HepG2 (cell line): ENCODE results near the gene ONECUT1. TPM values are rescaled to one million over a fixed set of nuclear protein-coding genes. Genes with fewer than 3 reads are reported as not detected.

Experiments used
- ARNT ChIP-seq: fragments of 450-650 bp; IDR thresholded peaks from 2 replicates; pipeline ENCODE4 v1.6.1; 2017
- BORCS8-MEF2B ChIP-seq: sonication (generic); formaldehyde crosslinking; IDR thresholded peaks from 2 replicates; pipeline ENCODE4 v1.8.0; 2022; ENCODE audit warnings: mild to moderate bottlenecking, missing genetic modification reagents
- DNMT3B ChIP-seq: conservative IDR thresholded peaks from 2 replicates; pipeline ENCODE4 v1.6.1; 2016; ENCODE audit warnings: missing biosample characterization, control low read depth
- HDAC1 ChIP-seq: sonication (generic); formaldehyde crosslinking; IDR thresholded peaks from 2 replicates; pipeline ENCODE4 v1.5.1; 2020; ENCODE audit warnings: mild to moderate bottlenecking, missing genetic modification reagents
- HIVEP1 ChIP-seq: sonication (generic); formaldehyde crosslinking; IDR thresholded peaks from 2 replicates; pipeline ENCODE4 v1.4.0; 2020; ENCODE audit warnings: mild to moderate bottlenecking, missing genetic modification reagents
- HOXA7 ChIP-seq: sonication (generic); formaldehyde crosslinking; IDR thresholded peaks from 2 replicates; pipeline ENCODE4 v1.8.1; 2022; ENCODE audit warnings: mild to moderate bottlenecking, missing genetic modification reagents, moderate library complexity
- IKZF1 ChIP-seq: fragments of 450-650 bp; IDR thresholded peaks from 2 replicates; pipeline ENCODE4 v1.7.1; 2016
- IRX3 ChIP-seq: sonication (generic); formaldehyde crosslinking; IDR thresholded peaks from 2 replicates; pipeline ENCODE4 v1.8.1; 2023; ENCODE audit warnings: mild to moderate bottlenecking, low read depth, missing genetic modification reagents, borderline replicate concordance
- JUND ChIP-seq: sonication (generic); formaldehyde crosslinking; IDR thresholded peaks from 2 replicates; pipeline ENCODE4 v1.8.0; 2022; ENCODE audit warnings: mild to moderate bottlenecking, missing genetic modification reagents
- MYC ChIP-seq: sonication (generic); formaldehyde crosslinking; IDR thresholded peaks from 2 replicates; pipeline ENCODE4 v1.9.0; 2021; ENCODE audit warnings: missing genetic modification reagents, borderline replicate concordance
- NCOA1 ChIP-seq: sonication (generic); formaldehyde crosslinking; IDR thresholded peaks from 2 replicates; pipeline ENCODE4 v1.9.0; 2021; ENCODE audit warnings: missing genetic modification reagents
- POLR2AphosphoS2 ChIP-seq: IDR thresholded peaks from 2 replicates; pipeline ENCODE4 v1.6.1; 2011; ENCODE audit warnings: low read depth, low read length, improper control_type of control experiment
- SIN3A ChIP-seq: IDR thresholded peaks from 2 replicates; pipeline ENCODE4 v1.6.1; 2011; ENCODE audit warnings: low read depth, mild to moderate bottlenecking, control low read depth, low read length, borderline replicate concordance
- ZMYM2 ChIP-seq: sonication (generic); formaldehyde crosslinking; IDR thresholded peaks from 2 replicates; pipeline ENCODE4 v1.8.0; 2022; ENCODE audit warnings: mild to moderate bottlenecking, missing genetic modification reagents
- ZNF530 ChIP-seq: sonication (generic); formaldehyde crosslinking; IDR thresholded peaks from 2 replicates; pipeline ENCODE4 v1.5.0; 2020; ENCODE audit warnings: low read depth, mild to moderate bottlenecking, missing genetic modification reagents
- ZNF776 ChIP-seq: sonication (generic); formaldehyde crosslinking; IDR thresholded peaks from 2 replicates; pipeline ENCODE4 v1.4.0; 2020; ENCODE audit warnings: mild to moderate bottlenecking, missing genetic modification reagents
- ZNF777 ChIP-seq: sonication (generic); formaldehyde crosslinking; IDR thresholded peaks from 2 replicates; pipeline ENCODE4 v1.4.0; 2020; ENCODE audit warnings: missing genetic modification reagents
- polyA plus RNA-seq, 8 experiments: library from polyadenylated mRNA; depleted of rRNA in 3 of 8; stranded (reverse) in 7 of 8; unstranded in 1 of 8; fragments of >200 nt; fragmentation: Illumina TruSeq in 4 of 8; extraction: Trizol in 4 of 8; gene quantifications; 2 replicates each; pipeline versions ENCODE4 v1.2.1 to v1.2.3, GENCODE V29; 2011 to 2016; ENCODE audit warnings: low read depth in 4 of 8, missing spikeins in 1 of 8, mixed read lengths in 1 of 8; ENCODE audit not compliant: insufficient read depth in 1 of 8
- total RNA-seq, 5 experiments: library from RNA; depleted of rRNA; stranded (reverse); fragments of >200 nt; fragmentation: Illumina TruSeq; extraction: Trizol; gene quantifications; 2 replicates each; pipeline ENCODE4 v1.2.3, GENCODE V29; 2016; ENCODE audit warnings: low read depth in 1 of 5
- TF ChIP-seq, protein P1 (sequence below): sonication (generic); formaldehyde crosslinking; IDR thresholded peaks from 2 replicates; pipeline ENCODE4 v1.5.0; 2020; ENCODE audit warnings: missing genetic modification reagents
- TF ChIP-seq, protein P2 (sequence below): sonication (generic); formaldehyde crosslinking; IDR thresholded peaks from 2 replicates; pipeline ENCODE4 v1.8.1; 2022; ENCODE audit warnings: mild to moderate bottlenecking, missing genetic modification reagents
- TF ChIP-seq, protein P3 (sequence below): sonication (generic); formaldehyde crosslinking; IDR thresholded peaks from 2 replicates; pipeline ENCODE4 v1.8.0; 2022; ENCODE audit warnings: mild to moderate bottlenecking, missing genetic modification reagents
- TF ChIP-seq, protein P4 (sequence below): sonication (generic); formaldehyde crosslinking; IDR thresholded peaks from 2 replicates; pipeline ENCODE4 v1.5.0; 2020; ENCODE audit warnings: mild to moderate bottlenecking, low read depth, missing genetic modification reagents, borderline replicate concordance
- TF ChIP-seq, protein P5 (sequence below): sonication (generic); formaldehyde crosslinking; IDR thresholded peaks from 2 replicates; pipeline ENCODE4 v1.5.0; 2020; ENCODE audit warnings: missing genetic modification reagents
- TF ChIP-seq, protein P6 (sequence below): IDR thresholded peaks from 2 replicates; pipeline ENCODE4 v1.6.1; 2016; ENCODE audit warnings: low read depth
- TF ChIP-seq, protein P7 (sequence below): sonication (generic); formaldehyde crosslinking; IDR thresholded peaks from 2 replicates; pipeline ENCODE4 v1.4.0; 2020; ENCODE audit warnings: missing genetic modification reagents, borderline replicate concordance

ONECUT1 gene
- total and polyA plus RNA-seq, 2 of the 13 experiments (the other 11 are each of a cell fraction or from before 2014, with no cell fraction given): 3.5 to 9.1 TPM

DNA sequence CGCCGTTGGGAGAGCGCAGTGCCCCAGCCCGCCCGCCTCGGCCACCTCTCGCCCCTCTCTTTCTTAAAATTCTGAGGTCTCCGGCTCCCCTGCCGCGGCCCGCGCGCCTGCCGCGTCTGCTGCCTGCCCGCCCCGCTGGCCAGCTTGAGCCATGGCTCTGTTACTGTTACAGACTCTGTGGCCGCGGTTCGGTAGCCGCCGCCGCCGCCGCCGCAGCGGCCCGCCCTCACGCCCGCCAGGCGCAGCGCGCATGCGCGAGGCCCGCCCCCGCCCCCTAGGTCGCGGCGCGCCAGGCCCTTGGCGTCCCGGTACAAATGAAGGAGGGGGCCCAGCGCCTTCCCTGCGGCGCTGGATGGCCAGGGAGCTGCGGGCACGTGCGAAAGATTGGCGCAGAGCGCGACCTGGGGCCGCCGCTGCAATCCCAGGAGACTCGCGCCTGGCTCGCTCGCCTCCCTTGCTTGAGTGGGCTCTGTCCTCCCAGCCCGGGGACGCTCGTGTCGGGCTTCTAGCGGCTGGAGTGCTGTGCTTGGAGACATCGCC is at the start of gene ONECUT1 (continued):
- TF ChIP-seq ZNF530 (CRISPR knock-in tag) (no peak), NCOA1 (CRISPR knock-in tag) (no peak), ZNF776 (CRISPR knock-in tag) (no peak; the same call in 1 of the 2 replicates), ARNT (no peak), SIN3A (no peak), HDAC1 (CRISPR knock-in tag) (no peak), HIVEP1 (CRISPR knock-in tag) (no peak), IKZF1 (no peak), ZMYM2 (CRISPR knock-in tag) (no peak), JUND (CRISPR knock-in tag) (no peak), POLR2AphosphoS2 (no peak), DNMT3B (CRISPR knock-in tag) (no peak), BORCS8-MEF2B (CRISPR knock-in tag) (peak; percentile 86; the same call in 1 of the 2 replicates), MYC (CRISPR knock-in tag) (peak; percentile 73), IRX3 (CRISPR knock-in tag) (peak; percentile 63; the same call in 1 of the 2 replicates), HOXA7 (CRISPR knock-in tag) (no peak), ZNF777 (peak; percentile 49; the same call in 1 of the 2 replicates)
- TF ChIP-seq, protein P1, sequence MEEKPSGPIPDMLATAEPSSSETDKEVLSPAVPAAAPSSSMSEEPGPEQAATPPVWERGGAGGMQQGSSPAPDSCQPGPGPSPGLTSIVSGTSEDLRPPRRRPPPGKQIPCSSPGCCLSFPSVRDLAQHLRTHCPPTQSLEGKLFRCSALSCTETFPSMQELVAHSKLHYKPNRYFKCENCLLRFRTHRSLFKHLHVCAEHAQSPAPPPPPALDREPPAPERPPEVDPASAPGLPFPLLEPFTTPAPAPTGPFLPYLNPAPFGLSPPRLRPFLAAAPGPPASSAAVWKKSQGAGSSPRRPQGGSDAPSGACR (CRISPR knock-in tag): no peak
- TF ChIP-seq, protein P2, sequence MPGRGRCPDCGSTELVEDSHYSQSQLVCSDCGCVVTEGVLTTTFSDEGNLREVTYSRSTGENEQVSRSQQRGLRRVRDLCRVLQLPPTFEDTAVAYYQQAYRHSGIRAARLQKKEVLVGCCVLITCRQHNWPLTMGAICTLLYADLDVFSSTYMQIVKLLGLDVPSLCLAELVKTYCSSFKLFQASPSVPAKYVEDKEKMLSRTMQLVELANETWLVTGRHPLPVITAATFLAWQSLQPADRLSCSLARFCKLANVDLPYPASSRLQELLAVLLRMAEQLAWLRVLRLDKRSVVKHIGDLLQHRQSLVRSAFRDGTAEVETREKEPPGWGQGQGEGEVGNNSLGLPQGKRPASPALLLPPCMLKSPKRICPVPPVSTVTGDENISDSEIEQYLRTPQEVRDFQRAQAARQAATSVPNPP (CRISPR knock-in tag): peak; percentile 71; the same call in 1 of the 2 replicates
- TF ChIP-seq, protein P3, sequence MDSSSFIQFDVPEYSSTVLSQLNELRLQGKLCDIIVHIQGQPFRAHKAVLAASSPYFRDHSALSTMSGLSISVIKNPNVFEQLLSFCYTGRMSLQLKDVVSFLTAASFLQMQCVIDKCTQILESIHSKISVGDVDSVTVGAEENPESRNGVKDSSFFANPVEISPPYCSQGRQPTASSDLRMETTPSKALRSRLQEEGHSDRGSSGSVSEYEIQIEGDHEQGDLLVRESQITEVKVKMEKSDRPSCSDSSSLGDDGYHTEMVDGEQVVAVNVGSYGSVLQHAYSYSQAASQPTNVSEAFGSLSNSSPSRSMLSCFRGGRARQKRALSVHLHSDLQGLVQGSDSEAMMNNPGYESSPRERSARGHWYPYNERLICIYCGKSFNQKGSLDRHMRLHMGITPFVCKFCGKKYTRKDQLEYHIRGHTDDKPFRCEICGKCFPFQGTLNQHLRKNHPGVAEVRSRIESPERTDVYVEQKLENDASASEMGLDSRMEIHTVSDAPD: 0 out of 2 replicates have a peak, but pooled peaks have one; percentile 34
- TF ChIP-seq, protein P4, sequence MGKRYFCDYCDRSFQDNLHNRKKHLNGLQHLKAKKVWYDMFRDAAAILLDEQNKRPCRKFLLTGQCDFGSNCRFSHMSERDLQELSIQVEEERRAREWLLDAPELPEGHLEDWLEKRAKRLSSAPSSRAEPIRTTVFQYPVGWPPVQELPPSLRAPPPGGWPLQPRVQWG: no peak
- TF ChIP-seq, protein P5, sequence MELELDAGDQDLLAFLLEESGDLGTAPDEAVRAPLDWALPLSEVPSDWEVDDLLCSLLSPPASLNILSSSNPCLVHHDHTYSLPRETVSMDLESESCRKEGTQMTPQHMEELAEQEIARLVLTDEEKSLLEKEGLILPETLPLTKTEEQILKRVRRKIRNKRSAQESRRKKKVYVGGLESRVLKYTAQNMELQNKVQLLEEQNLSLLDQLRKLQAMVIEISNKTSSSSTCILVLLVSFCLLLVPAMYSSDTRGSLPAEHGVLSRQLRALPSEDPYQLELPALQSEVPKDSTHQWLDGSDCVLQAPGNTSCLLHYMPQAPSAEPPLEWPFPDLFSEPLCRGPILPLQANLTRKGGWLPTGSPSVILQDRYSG (CRISPR knock-in tag): peak; percentile 63; the same call in 1 of the 2 replicates
- TF ChIP-seq, protein P6, sequence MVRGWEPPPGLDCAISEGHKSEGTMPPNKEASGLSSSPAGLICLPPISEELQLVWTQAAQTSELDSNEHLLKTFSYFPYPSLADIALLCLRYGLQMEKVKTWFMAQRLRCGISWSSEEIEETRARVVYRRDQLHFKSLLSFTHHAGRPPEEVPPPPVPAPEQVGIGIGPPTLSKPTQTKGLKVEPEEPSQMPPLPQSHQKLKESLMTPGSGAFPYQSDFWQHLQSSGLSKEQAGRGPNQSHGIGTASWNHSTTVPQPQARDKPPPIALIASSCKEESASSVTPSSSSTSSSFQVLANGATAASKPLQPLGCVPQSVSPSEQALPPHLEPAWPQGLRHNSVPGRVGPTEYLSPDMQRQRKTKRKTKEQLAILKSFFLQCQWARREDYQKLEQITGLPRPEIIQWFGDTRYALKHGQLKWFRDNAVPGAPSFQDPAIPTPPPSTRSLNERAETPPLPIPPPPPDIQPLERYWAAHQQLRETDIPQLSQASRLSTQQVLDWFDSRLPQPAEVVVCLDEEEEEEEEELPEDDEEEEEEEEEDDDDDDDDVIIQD: no peak
- TF ChIP-seq, protein P7, sequence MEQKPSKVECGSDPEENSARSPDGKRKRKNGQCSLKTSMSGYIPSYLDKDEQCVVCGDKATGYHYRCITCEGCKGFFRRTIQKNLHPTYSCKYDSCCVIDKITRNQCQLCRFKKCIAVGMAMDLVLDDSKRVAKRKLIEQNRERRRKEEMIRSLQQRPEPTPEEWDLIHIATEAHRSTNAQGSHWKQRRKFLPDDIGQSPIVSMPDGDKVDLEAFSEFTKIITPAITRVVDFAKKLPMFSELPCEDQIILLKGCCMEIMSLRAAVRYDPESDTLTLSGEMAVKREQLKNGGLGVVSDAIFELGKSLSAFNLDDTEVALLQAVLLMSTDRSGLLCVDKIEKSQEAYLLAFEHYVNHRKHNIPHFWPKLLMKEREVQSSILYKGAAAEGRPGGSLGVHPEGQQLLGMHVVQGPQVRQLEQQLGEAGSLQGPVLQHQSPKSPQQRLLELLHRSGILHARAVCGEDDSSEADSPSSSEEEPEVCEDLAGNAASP (CRISPR knock-in tag): peak; percentile 37; the same call in 1 of the 2 replicates
